ENCODE measurements around the gene INS.

DNA sequence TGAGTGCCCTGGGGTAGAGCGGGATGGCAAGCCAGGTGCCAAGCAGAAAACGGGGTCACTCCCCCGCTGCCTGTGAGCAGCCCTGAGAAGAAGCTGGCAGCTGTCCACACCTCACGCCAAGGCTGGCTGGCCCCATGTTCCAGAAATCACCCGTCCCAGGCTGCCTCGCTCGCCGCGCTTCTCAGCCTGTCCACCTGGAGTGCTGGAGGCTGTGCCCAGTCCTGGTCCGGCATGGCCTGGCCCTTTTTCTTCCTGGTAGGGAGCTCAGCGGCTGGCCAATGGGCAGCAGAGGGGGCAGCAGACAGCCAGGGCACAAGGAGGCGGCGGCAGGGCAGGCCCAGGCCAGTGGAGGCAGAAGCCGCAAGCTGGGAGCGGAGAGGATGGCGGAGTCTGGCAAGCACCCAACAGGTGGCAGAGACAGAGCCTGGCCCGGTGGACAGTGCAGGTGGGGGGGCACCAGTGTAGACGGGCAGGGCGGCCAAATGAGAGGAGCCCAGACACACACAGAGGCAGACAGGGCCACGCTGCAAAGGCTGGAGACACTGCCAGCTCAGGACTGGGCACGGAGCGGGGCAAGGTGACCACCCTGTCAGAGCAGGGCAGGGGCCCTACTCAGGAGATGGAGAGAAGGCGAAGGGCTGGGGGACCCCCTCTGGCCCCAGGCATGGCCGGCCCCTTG, 47.8 kb upstream of the INS start:
- TF ChIP-seq CTCF (IDR thresholded peaks at IDR 0.05) (peak in 2 of 4 experiments; percentile 40 to 45), POLR2A (IDR thresholded peaks at IDR 0.05) (no peak)

Data from prostate gland (tissue), 2 donors.